HG03064 (cell line): ENCODE results near the gene SH3PXD2A.
A peak's percentile ranks its signal among the peaks of the same experiment; 100 is the strongest.
"Not testable (repeated sequence)": the region's sequence is repeated elsewhere in the genome, so short reads cannot be mapped to it uniquely, and the experiment has no call there.

Source experiments
- ATAC-seq: cut with Tn5 transposase; IDR thresholded peaks from one replicate; pipeline ENCODE4 v1.9.1; 2021; ENCODE audit warnings: low read depth; ENCODE audit not compliant: unreplicated experiment

Gene SH3PXD2A

DNA sequence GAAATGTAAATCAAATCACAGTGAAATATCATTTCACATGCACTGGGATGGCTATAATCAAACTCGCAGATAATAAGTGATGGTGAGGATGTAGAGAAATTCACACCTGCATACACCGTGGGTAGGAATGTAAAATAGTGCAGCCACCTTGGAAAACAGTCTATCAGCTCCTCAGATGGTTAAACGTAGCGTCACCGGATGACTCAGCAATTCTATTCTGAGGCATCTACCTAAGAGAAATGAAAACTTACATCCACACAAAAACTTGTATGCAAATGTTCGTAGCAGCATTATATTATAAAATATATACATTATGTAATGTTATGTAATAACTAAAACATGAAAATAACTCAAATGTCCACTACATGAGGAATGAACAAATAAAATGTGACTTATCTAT, 38.9 kb downstream of the SH3PXD2A start:
- no peak for ATAC-seq

DNA sequence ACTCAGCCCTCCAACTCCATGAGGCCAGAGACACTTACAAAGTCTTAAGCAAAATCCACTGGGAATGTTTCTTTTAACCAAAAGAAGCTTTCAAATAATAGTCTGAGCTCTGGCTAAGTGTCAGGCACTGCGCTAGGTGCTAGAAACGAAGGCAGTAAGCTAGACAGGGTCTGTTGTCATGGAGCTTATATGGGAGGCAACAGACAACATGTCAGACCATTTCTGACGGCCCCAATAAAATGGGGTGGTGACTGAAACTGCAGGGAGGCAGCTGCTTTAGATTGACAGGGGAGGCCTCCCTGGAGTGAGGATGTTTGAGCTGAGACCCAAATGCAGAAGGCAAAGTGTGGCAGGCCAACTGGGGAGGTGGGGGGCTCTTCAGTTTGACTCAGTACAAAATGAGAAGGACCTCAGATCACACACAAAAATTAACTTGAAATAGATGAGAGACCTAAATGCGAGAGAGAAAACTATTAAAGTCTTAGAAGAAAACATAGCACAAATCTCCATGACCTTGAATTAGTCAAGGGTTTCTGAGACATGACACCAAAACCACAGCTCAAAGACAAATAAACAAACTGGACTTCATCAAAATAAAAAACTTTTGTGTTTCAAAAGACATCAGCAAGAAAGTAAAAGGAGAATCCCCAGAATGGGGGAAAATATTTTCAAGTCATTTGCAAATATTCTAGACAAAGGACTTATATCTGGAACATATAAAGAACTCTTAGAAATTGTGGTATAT, 40.6 kb downstream of the SH3PXD2A start:
- ATAC-seq: no peak

DNA sequence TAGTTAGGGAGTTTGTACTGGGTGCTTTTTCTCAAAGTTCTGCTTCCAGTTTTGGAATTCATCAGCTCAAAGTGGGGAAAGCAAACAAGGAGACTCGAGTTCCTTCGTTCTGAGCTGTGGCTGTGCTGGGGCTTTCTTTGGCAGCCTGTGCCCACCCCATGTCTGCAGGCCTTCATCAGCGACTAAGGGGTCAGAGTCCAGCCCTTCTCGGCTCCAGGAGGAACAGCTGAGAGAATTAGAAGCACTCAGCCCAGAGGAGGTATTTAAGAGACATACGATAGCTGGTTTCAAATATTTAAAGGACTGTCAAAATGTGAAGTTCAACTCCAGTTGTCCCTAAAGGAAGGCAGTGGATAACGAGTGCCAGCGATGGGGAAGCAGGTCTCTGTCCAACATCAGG, 41.3 kb downstream of the SH3PXD2A start:
- no peak for ATAC-seq

DNA sequence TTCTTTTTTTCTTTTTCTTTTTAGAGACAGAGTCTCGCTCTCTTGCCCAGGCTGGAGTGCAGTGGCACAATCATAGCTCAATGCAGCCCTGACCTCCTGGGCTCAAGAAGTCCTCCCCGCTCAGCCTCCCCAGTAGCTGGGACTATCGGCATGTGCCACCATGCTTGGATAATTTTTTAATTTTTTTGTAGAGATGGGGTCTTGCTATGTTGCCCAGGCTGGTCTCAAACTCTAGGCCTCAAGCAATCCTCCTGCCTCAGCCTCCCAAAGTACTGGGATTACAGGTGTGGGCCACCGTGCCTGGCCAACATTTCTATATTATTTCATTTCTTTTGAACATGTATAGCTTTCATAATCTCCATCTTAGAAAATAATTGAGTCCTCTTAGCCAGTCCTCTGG, 42.1 kb downstream of the SH3PXD2A start:
- ATAC-seq: not testable (repeated sequence)

DNA sequence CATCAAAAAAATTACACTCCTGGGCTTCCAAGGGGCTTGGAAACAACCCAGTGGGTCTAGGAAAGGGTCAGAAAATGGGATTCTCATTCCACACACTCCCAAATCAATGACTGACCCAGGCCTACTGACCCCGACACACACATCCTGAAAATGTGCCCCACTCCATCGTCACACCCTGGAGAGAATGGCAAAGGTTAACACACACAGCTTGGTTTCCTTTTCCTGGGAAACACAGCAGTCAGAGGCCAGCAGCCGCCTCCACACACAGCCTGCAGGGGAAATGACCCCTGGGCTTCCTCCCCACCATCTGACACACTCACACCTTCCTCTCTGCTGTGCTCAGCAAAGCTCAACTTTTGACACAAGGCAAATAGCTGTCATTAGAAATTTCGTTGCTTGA, 42.9 kb downstream of the SH3PXD2A start:
- no peak for ATAC-seq

DNA sequence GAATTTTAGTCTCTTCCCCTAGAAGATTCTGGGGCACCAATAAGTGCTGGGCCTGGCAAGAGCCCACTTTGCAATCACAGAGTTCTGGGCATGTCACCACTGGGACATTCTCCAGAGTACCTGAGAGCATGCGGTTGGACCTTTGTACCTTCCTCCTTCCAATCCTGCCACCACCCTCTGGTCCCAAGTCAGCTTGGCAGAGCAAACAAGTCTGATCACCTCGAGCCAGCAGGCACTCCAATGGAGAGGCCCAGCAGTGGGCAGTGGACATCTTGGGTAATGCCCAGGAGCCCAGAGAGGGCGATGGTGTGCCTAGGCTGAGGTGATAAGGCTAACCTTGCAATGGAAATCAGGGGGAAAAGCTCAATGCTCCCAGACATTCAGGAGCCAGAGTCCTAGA, 43.4 kb downstream of the SH3PXD2A start:
- no peak for ATAC-seq

DNA sequence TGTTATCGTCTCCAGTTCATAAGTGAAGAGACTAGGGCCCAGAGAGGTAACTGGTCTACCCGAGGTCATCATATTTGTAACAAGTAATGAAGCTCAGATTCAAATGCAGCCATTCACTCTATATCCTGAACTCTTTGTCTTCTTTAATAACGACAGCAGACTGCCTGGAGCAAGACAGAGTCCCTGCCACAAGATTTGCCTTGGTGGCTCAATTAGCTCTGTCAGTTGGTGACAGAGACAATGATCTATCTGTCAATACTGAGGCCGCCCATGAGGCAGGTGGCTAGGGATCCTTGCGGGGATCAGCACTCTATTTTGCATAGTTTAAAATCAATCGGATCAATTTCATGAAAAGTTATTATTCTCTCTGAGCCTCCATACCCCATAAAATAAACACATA, 43.9 kb downstream of the SH3PXD2A start:
- ATAC-seq: no peak

DNA sequence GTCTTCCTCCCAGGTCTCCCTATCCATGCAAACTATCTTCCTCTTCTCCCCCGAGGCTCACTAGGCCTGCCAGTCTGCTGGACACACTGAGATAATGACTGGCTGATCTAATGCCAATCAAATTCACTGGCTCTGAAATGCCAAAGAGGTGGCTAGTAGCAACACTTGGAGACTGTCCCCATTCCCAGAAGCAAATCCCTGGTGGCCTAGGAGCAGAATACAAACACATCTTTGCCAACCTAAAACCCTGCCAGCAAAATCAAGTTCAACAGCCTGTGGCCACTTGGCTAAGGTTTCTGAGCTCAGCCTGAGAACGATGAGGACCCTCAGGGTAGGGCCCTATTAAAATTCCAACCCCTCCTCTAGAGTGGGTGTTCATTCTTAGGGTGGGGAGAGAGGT, 46.6 kb downstream of the SH3PXD2A start:
- ATAC-seq: no peak

DNA sequence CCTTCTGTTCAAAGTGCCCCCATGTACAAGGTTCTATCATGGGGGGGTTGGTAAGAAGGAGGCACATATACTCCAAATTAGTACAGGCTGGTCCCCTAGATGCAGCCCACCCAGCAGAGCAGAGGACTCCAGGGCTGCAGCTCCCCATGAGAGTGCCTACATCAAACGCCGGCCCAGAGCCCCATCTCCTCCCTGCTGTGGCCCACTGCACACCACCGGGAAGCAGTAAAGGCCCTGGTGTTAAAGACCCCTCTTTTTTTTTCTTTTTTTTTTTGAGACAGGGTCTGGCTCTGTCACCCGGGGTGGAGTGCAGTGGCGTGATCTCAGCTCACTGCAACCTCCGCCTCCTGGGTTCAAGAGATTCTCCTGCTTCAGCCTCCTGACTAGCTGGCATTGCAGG, 47.4 kb downstream of the SH3PXD2A start:
- no peak for ATAC-seq

DNA sequence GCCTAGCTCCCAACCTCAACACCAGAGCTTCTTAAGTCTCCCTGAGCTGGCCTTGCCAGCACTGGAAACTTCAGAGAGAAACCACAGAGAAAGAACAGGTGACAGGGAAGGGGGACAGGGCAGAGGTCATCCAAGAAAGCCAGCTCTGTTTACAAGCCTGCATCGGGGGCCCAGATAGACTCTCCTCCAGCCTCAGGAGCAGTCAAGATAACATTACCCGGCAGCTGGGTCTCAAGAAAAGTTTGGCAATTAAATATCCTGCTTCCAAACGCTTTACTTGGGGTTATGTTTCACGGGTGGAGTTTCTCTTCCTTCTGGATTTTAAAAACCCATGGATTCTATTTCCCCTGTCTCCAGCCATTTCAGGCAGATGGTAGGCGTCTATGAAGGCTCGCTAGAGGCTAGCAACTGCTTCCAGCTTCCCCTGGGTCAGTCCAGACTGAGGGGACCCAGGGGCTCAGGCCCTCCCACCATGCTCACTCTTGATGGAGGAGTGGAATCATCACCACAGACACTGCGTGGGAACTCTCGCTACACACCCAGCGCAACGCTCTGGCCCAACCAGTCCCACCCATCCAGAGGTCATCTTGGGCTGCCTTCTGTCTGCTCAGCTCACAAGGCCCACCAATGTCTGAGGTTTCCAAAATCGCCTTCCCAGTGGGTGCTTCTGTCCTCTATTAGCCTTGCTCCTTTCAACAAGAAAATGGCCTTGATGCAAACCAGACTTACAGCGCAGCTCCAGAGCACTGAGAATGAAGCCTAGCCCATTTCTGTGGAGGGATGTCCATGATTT, 48.8 kb downstream of the SH3PXD2A start:
- no peak for ATAC-seq

DNA sequence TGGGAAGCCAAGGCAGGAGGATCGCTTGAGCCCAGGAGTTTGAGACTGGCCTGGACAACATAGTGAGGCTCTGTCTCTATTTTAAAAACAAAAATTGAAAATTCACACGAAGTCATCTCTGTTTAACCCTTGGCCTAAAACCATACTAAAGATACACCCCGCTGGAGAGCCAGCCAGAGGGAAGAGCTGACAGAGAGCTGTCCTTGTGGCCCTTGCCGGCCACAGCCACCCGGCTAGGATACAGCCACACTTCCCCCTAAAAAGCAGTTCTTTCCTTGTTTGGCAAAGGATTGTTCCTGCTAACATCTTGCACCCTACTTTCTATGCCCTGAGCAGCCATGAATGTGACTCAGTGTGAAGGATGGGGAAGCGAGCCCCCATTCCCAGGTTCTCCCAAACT, 49.6 kb downstream of the SH3PXD2A start:
- no peak for ATAC-seq

DNA sequence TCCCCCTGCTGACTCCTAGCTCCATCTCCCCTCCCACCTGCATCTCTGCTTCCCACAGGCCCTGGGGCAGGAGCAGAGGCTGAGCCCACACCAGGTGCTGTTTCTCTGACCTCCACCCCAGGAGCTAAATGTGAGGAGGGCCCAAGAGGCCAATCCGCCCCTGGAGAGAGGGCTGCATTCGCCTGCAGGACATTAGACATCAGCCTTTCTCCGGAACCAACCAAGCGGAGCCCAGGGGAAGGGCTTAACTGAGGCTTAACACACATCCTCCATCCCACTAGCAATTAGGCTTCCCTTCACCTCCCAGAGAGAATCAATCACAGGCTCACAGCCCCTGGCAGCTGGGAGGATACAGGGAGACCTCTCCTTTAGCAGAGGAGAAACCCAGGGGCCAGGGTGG, 50.5 kb downstream of the SH3PXD2A start:
- ATAC-seq: no peak

DNA sequence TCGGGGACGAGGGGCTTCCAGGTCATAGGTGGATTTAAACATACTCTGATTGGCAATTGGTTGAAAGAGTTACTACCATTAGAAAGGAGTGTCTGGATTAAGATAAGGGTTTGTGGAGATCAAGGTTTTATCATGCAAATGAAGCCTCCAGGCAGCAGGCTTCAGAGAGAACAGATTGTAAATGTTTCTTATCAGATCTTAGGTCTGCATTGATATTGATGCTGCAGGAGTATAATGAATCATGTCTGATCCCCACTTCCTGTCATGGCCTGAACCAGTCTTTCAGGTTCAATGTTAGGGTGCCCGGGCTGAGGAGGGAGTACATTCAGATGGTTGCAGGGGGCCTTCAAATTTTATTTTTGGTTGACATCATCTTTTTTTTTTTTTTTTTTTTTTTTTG, 51.4 kb downstream of the SH3PXD2A start:
- no peak for ATAC-seq

DNA sequence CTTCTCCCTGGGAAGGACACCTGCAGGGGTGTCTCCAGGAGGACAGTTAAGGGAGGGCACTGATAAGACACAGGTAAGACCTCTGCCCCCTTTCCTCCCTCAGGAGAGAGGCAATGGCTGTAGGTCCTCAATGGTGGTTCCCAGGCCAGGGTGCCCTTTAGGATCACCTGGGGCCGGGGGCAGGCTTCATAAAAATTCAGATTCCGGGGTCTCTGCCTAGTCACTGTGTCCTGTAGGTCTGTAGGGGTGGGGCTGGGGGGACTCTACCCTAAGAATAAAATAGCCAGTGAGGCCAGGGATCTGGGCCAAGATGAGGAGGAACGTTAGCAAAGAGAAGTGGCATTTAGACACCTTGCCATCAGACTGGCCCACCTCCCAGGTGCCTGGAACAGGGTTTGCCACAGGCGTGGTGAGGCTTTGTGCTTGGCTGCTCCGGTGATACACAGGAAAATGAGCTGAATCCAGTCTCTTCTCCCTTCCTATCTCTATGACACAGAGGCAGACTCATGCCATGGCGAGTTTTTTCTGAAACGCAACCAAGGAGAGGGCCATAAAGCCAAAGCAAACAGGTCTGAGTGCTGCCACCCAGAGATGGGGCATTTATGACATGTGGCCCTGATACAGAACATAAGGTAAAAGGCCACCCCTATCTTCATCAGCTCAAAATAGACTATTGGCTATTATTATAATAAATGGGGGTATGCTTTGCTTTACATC, 52.6 kb downstream of the SH3PXD2A start:
- no peak for ATAC-seq

DNA sequence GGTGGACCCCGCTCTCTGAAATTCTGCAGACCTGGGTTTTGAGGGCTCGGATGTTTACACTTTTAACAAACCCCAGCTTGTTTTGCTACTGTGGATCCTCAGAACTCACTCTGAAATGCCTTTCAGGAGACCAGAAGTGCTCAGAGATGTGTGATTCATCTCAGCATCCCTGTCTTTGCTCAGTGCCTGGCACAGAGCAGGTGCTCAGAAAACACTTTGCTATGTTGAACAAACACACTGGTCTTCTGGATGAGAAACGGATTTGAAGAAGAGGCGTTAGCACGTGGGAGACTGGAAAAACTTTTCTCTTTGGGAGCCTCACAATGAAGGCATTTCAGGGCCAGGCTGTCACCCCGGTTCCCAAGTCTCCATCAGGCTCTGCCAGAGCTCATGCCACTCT, 53.3 kb downstream of the SH3PXD2A start:
- no peak for ATAC-seq

DNA sequence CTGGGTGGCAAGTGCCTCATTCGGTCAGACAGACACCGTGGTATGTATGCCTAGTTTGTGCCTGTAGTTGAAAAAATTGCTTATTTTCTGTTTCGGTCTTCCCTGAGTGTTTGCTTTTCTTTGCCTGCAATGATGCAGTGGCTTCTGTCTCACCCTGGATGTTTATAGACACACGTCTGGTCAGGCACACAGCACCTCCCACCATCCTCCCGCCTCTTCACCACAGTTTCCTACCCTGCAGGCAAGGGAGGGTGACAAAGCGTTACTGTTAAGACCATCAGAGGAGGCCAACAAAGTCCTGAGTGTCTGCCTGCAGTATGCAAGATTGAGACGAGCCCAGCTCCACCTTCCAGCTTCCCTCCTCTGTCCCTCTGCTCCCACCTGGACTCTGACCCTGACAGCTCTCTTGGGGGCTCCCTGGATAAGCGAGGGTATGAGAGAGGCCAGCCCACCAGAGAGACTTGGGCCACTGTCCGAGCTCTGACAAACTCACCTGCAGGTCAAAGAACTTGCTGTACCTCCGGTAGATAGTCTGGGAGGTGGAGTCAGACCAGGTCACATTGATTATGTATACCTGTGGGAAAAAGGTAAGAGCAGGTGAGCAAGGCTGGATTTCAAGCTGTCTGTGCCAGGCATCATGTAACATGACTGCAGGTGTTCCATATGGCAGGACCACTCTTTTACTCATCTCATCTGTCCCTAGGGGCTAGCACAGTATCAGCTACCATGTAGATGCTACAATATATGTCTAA, 54.4 kb downstream of the SH3PXD2A start:
- peak; percentile 93 for ATAC-seq

DNA sequence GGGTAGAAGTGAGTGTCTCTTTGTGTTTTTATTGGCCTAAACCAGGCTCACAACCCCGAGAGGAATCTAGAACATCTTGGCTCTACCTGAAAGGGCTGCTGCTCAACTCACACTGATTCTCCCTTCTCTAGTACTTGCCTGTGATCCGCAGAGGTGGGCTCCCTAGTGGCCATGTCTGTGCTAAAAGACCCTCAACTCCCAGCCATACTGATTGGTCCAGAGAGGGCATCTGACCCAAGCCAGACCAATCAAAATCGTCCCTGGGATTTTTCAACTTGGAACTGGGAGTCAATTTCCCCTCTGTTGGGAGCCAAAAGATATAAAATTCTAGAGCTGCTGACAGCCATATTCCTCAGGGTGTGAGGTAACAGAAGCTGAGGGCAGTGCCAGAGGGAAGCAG, 55.3 kb downstream of the SH3PXD2A start:
- no peak for ATAC-seq

DNA sequence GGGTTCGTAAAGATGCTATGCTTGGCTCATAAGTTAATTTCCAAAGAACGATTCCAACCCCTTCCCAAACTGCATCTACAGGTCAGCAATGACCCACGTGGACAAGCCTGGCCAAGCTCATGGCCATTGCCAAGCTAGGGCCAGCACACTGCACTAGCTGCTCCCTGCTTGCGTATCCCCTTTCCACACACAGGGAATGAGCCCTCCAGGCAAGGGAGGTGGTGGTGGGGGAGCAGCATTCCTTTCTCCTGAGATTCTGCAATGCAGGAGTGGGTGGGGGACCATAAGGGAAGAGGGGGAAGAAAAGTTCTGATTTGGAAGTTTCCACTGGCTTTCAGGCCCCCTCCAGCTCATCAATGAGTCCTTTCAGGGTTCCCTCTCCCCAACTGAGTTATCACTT, 56.0 kb downstream of the SH3PXD2A start:
- no peak for ATAC-seq

DNA sequence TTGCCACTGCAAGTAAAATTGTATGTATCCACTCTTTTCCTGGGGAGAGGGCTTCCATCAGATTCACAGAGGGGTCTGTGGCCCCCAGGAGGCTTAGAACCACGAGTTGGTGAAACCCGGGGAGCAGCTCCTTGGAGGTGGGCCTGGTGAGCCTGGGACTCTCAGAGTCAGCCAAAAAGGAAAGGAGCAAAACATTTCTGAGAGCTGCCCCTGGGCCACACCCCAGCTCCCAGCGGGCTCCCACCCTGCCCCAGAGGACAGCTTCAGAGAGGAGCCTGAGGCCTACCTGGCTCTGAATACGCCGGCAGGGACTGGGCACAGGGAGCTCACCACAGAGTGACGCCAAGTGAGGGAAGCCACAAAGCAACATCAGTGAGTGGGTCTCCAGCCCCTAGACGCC, 56.9 kb downstream of the SH3PXD2A start:
- no peak for ATAC-seq

DNA sequence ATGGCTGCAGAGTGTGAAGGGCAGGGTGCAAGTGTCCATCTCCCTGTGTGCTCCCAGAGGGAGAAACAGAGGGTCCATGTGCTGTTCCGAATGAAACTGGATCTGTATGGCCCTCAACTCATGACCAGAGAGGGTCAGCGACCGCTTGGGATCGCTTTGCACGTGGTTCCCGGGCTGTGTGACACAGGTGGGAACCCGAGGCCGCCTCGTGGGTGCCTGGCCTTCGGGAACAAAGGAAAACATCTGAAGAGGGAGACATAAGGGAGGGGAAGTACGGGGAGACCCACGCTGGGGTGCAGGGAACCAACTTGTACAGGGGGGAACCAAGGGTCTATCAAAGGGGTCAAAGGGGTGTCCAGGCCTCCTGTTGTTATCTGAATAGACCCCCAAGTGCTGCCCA, 57.5 kb downstream of the SH3PXD2A start:
- no peak for ATAC-seq
